Neural progenitor cell (in vitro differentiated cells): ENCODE measurements around the gene PKD1. TPM values are rescaled to one million over a fixed set of nuclear protein-coding genes. Genes with fewer than 3 reads are reported as not detected.

ENCODE experiments used
- DNase-seq: peaks from one replicate; pipeline ENCODE4 v3.0.0-alpha.2; 2016; ENCODE audit warnings: low spot score
- H2AFZ ChIP-seq: fragments of 200-600 bp; sonication (generic); replicated peaks from 2 replicates; pipeline ENCODE4 v1.6.1; 2016; ENCODE audit warnings: antibody characterized with exemption
- H3F3A ChIP-seq: fragments of 200-600 bp; sonication (generic); 2 replicates; pipeline ENCODE4 v1.6.1; 2016; ENCODE audit warnings: antibody characterized with exemption, low read depth
- H3K27ac ChIP-seq: fragments of 200-600 bp; sonication (generic); 2 replicates; pipeline ENCODE4 v1.5.1; 2016; ENCODE audit warnings: mild to moderate bottlenecking
- H3K27me3 ChIP-seq: fragments of 200-600 bp; sonication (generic); 2 replicates; pipeline ENCODE4 v1.6.1; 2016; ENCODE audit warnings: mild to moderate bottlenecking, moderate library complexity
- H3K36me3 ChIP-seq: fragments of 200-600 bp; sonication (generic); 2 replicates; pipeline ENCODE4 v1.5.1; 2016
- H3K4me1 ChIP-seq: fragments of 200-600 bp; sonication (generic); 2 replicates; pipeline ENCODE4 v1.6.1; 2016; ENCODE audit warnings: mixed run types
- H3K4me2 ChIP-seq: fragments of 200-600 bp; sonication (generic); 2 replicates; pipeline ENCODE4 v1.6.1; 2016
- H3K4me3 ChIP-seq: fragments of 200-600 bp; sonication (generic); 2 replicates; pipeline ENCODE4 v1.5.1; 2016
- H3K79me2 ChIP-seq: fragments of 200-600 bp; sonication (generic); 2 replicates; pipeline ENCODE4 v1.6.1; 2016; ENCODE audit warnings: low read depth
- H3K9ac ChIP-seq: fragments of 200-600 bp; sonication (generic); 2 replicates; pipeline ENCODE4 v1.6.1; 2016
- H3K9me3 ChIP-seq: fragments of 200-600 bp; sonication (generic); 2 replicates; pipeline ENCODE4 v1.5.1; 2016; ENCODE audit warnings: low read depth
- H4K20me1 ChIP-seq: fragments of 200-600 bp; sonication (generic); 2 replicates; pipeline ENCODE4 v1.6.1; 2016; ENCODE audit warnings: low read depth
- H3K27ac Mint-ChIP-seq: 3 replicates; pipeline ENCODE4 v1.8.0; 2021; ENCODE audit warnings: mixed read lengths
- H3K27me3 Mint-ChIP-seq: 2 replicates; pipeline ENCODE4 v1.8.0; 2022; ENCODE audit warnings: low read depth, mild to moderate bottlenecking, inconsistent platforms, moderate library complexity, mixed read lengths; ENCODE audit not compliant: insufficient read depth
- H3K36me3 Mint-ChIP-seq: 3 replicates; pipeline ENCODE4 v1.8.0; 2021; ENCODE audit warnings: mixed read lengths
- H3K4me1 Mint-ChIP-seq: 3 replicates; pipeline ENCODE4 v1.8.0; 2021; ENCODE audit warnings: mixed read lengths
- H3K4me3 Mint-ChIP-seq: 3 replicates; pipeline ENCODE4 v1.8.0; 2021; ENCODE audit warnings: mild to moderate bottlenecking, moderate library complexity, mixed read lengths
- H3K9me3 Mint-ChIP-seq: 3 replicates; pipeline ENCODE4 v1.8.0; 2020; ENCODE audit warnings: mixed read lengths
- CTCF ChIP-seq: fragments of 200-600 bp; sonication (generic); IDR thresholded peaks from 2 replicates; pipeline ENCODE4 v1.5.1; 2017; ENCODE audit warnings: antibody characterized with exemption, mild to moderate bottlenecking
- EZH2 ChIP-seq: fragments of 200-600 bp; sonication (generic); IDR thresholded peaks from 2 replicates; pipeline ENCODE4 v1.6.1; 2017; ENCODE audit warnings: antibody characterized with exemption, mild to moderate bottlenecking, moderate library complexity
- EZH2phosphoT487 ChIP-seq: fragments of 200-600 bp; sonication (generic); IDR thresholded peaks from 2 replicates; pipeline ENCODE4 v1.6.1; 2017; ENCODE audit warnings: antibody characterized with exemption
- total RNA-seq: library from RNA; depleted of rRNA; stranded (reverse); fragments of >200 nt; gene quantifications from 2 replicates; pipeline ENCODE4 v1.2.3, GENCODE V29; 2015; ENCODE audit warnings: low replicate concordance

The PKD1 gene
- total RNA-seq, 1 donor from 2014 or later = 16.9 TPM

- H3K36me3 ChIP-seq = no peaks in the 10 kb centered on the region
Measured at GRCh38 chr16:2157480-2158261, 22.0 kb upstream of the PKD1 start.

DNA sequence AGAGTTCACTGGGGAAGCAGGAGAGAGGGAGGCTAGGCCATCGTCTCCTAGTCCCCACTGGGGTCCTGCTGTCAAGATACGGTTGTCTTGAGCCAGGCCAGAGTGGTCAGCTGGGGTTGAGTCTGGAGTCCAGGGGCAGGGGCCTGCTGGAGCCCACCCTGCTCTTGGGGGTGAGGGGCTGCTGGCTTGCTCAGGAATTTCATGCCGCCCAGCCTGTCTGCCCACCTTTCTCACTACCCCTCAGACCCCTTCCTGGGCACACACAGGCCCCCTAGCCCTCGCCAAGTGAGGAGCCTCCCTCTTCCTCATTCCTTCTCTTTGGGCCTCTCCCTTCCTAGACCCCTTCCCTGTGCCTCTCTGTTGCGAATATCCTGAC, 21.1 kb upstream of the PKD1 start:
- peaks cover 91% of the 10 kb centered on the region for H3K79me2 ChIP-seq
- H3F3A ChIP-seq = peaks cover 40% of the 10 kb centered on the region
- peaks cover 43% of the 10 kb centered on the region for H3K4me1 ChIP-seq
- Mint-ChIP-seq H3K36me3 (peaks cover 2% of the 10 kb centered on the region), H3K9me3 (no peaks in the 10 kb centered on the region), H3K4me3 (peak overlapping the region; percentile 94), H3K27ac (peak overlapping the region; percentile 42), H3K27me3 (peaks cover 4% of the 10 kb centered on the region), H3K4me1 (peaks cover 45% of the 10 kb centered on the region)
- H3K36me3 ChIP-seq = no peaks in the 10 kb centered on the region
- H3K9me3 ChIP-seq = no peaks in the 10 kb centered on the region
- DNase-seq = no peak
- H3K4me2 ChIP-seq = peak overlapping the region; percentile 92
- no peak overlapping the region for H2AFZ ChIP-seq
- H3K27me3 ChIP-seq = no peaks in the 10 kb centered on the region
- TF ChIP-seq CTCF (no peak), EZH2phosphoT487 (no peak)
- no peak overlapping the region for H3K27ac ChIP-seq
- H3K4me3 ChIP-seq = peak overlapping the region; percentile 84
- peaks cover 88% of the 10 kb centered on the region for H4K20me1 ChIP-seq
- H3K9ac ChIP-seq = no peak overlapping the region

More at GRCh38 chr16:2157480-2158261, 22.0 kb upstream of the PKD1 start:
- peaks cover 4% of the 10 kb centered on the region for H3K27me3 Mint-ChIP-seq
- H3K27me3 ChIP-seq = no peaks in the 10 kb centered on the region
- H3K36me3 Mint-ChIP-seq = peaks cover 2% of the 10 kb centered on the region
- H3K4me2 ChIP-seq = no peak overlapping the region
- no peak overlapping the region for H3K27ac ChIP-seq
- H2AFZ ChIP-seq = no peak overlapping the region
- peak overlapping the region; percentile 94 for H3K4me3 Mint-ChIP-seq
- peaks cover 43% of the 10 kb centered on the region for H3K4me1 Mint-ChIP-seq
- H3K4me1 ChIP-seq = peaks cover 41% of the 10 kb centered on the region
- H3K4me3 ChIP-seq = no peak overlapping the region
- H3K9ac ChIP-seq = no peak overlapping the region
- H3K9me3 ChIP-seq = no peaks in the 10 kb centered on the region
- peaks cover 87% of the 10 kb centered on the region for H4K20me1 ChIP-seq
- TF ChIP-seq EZH2 (no peak), EZH2phosphoT487 (no peak), CTCF (no peak)
- peaks cover 91% of the 10 kb centered on the region for H3K79me2 ChIP-seq
- DNase-seq = no peak
- H3K27ac Mint-ChIP-seq = peak overlapping the region; percentile 42
- H3F3A ChIP-seq = peaks cover 32% of the 10 kb centered on the region
- no peaks in the 10 kb centered on the region for H3K9me3 Mint-ChIP-seq

GRCh38 chr16:2155977-2156848, 20.5 kb upstream of the PKD1 start:
- no peak overlapping the region for H2AFZ ChIP-seq

More at GRCh38 chr16:2155977-2156848, 20.5 kb upstream of the PKD1 start:
- peaks cover 48% of the 10 kb centered on the region for H3K4me1 ChIP-seq
- H3F3A ChIP-seq = peaks cover 47% of the 10 kb centered on the region
- H3K79me2 ChIP-seq = peaks cover 91% of the 10 kb centered on the region
- Mint-ChIP-seq H3K27ac (peak overlapping the region; percentile 57), H3K27me3 (peaks cover 4% of the 10 kb centered on the region), H3K4me1 (peaks cover 51% of the 10 kb centered on the region), H3K4me3 (peak overlapping the region; percentile 94), H3K36me3 (peaks cover 5% of the 10 kb centered on the region), H3K9me3 (no peaks in the 10 kb centered on the region)
- DNase-seq = peak; percentile 61
- H3K4me3 ChIP-seq = peak overlapping the region; percentile 84
- H3K4me2 ChIP-seq = peak overlapping the region; percentile 92
- H3K27me3 ChIP-seq = no peaks in the 10 kb centered on the region
- H3K9ac ChIP-seq = peak overlapping the region; percentile 55
- peaks cover 88% of the 10 kb centered on the region for H4K20me1 ChIP-seq
- H3K9me3 ChIP-seq = no peaks in the 10 kb centered on the region
- no peak for TF ChIP-seq EZH2
- TF ChIP-seq EZH2phosphoT487 = no peak
- TF ChIP-seq CTCF = no peak
- H3K27ac ChIP-seq = no peak overlapping the region
- H3K36me3 ChIP-seq = no peaks in the 10 kb centered on the region
